AG04449 (cell line): ENCODE data around the gene C1orf21.

ENCODE experiments used
- CTCF ChIA-PET: fragments of 350-600 bp; formaldehyde crosslinking; extraction: SDS; loops from one replicate; lab custom pipeline; 2021; ENCODE audit warnings: antibody characterized with exemption; lab: Yijun Ruan, JAX
- POLR2A ChIA-PET: fragments of 400-600, 350-600 bp; formaldehyde crosslinking; extraction: SDS; loops from one replicate; lab custom pipeline; 2020; ENCODE audit warnings: antibody characterized with exemption, inconsistent platforms; lab: Yijun Ruan, JAX
- DNase-seq: peaks from one replicate; pipeline ENCODE4 v3.0.0-alpha.2; 2010; ENCODE audit warnings: low read depth, low spot score
- H3K4me3 ChIP-seq: 2 replicates; pipeline ENCODE4 v1.5.1; 2011; ENCODE audit warnings: low read depth, mild to moderate bottlenecking, control low read depth, low read length
- CTCF ChIP-seq: IDR thresholded peaks from one replicate; pipeline ENCODE4 v1.5.1; 2011; ENCODE audit warnings: mild to moderate bottlenecking, moderate library complexity, low read length, control low read depth, inconsistent platforms; ENCODE audit not compliant: insufficient read depth; ENCODE audit errors: missing control alignments

C1orf21 gene

GRCh38 chr1:184494929-184495328, 108.1 kb downstream of the C1orf21 start:
- POLR2A ChIA-PET: no interaction called here
- no peak for DNase-seq
- CTCF ChIA-PET: interaction anchor here (1.3 kb wide), 1 partner anchor 12 kb away, joined by 3 read pairs; no protein-coding TSS in a partner anchor
- H3K4me3 ChIP-seq: no peak overlapping the region
- TF ChIP-seq CTCF: no peak

GRCh38 chr1:184497959-184498723, 111.3 kb downstream of the C1orf21 start:
- CTCF ChIA-PET: no interaction called here
- DNase-seq: no peak
- no peak for TF ChIP-seq CTCF
- no peak overlapping the region for H3K4me3 ChIP-seq
- POLR2A ChIA-PET: no interaction called here

- DNase-seq: no peak
- H3K4me3 ChIP-seq: no peak overlapping the region
- CTCF ChIA-PET: interaction anchor here (1.1 to 1.4 kb wide), 2 partner anchors 9 to 165 kb away, joined by 3 to 4 read pairs; no protein-coding TSS in a partner anchor
- no peak for TF ChIP-seq CTCF
- POLR2A ChIA-PET: no interaction called here
Measured at GRCh38 chr1:184499616-184500015, 112.8 kb downstream of the C1orf21 start.

GRCh38 chr1:184502161-184502560, 115.3 kb downstream of the C1orf21 start:
- DNase-seq: no peak
- TF ChIP-seq CTCF: no peak
- POLR2A ChIA-PET: no interaction called here
- no peak overlapping the region for H3K4me3 ChIP-seq
- CTCF ChIA-PET: interaction anchor here (1.5 kb wide), 1 partner anchor 9 kb away, joined by 3 read pairs; no protein-coding TSS in a partner anchor

GRCh38 chr1:184503221-184503749, 116.5 kb downstream of the C1orf21 start:
- CTCF ChIA-PET: interaction anchor here (1.5 kb wide), 1 partner anchor 10 kb away, joined by 3 read pairs; no protein-coding TSS in a partner anchor
- POLR2A ChIA-PET: no interaction called here

More at GRCh38 chr1:184503221-184503749, 116.5 kb downstream of the C1orf21 start:
- TF ChIP-seq CTCF: no peak
- no peak overlapping the region for H3K4me3 ChIP-seq
- DNase-seq: no peak
